ENCODE measurements around the gene CFAP97D1.
A peak's percentile ranks its signal among the peaks of the same experiment; 100 is the strongest.

CFAP97D1 gene

GRCh38 chr17:43826206-43826605 lies 46.0 kb downstream of the CFAP97D1 start:
- DNase-seq (ENCODE audit: low spot score) = no peak

- no peak for DNase-seq (ENCODE audit: low spot score)
Measured at GRCh38 chr17:43827596-43827995, 47.4 kb downstream of the CFAP97D1 start.

GRCh38 chr17:43829738-43830137 lies 49.5 kb downstream of the CFAP97D1 start:
- DNase-seq (ENCODE audit: low spot score) = no peak

GRCh38 chr17:43830510-43831140 lies 50.4 kb downstream of the CFAP97D1 start:
- no peak for DNase-seq (ENCODE audit: low spot score)

GRCh38 chr17:43831633-43832032 lies 51.4 kb downstream of the CFAP97D1 start:
- DNase-seq (ENCODE audit: low spot score) = no peak

- DNase-seq (ENCODE audit: low spot score) = peak; percentile 57
Measured at GRCh38 chr17:43832168-43832975, 52.1 kb downstream of the CFAP97D1 start.

- peak; percentile 66 for DNase-seq (ENCODE audit: low spot score)
Measured at GRCh38 chr17:43832976-43833829, 53.0 kb downstream of the CFAP97D1 start, which contains the start of gene MPP3. Gene MPP3 (minus strand): TSS chr17:43833146. CDS start chr17:43831906, 1,240 bp downstream.

GRCh38 chr17:43834106-43834505 lies 53.9 kb downstream of the CFAP97D1 start:
- DNase-seq (ENCODE audit: low spot score) = no peak
